Adrenal gland (tissue), 12 donors: ENCODE results near the gene TP53AIP1. TPM values are rescaled to one million over a fixed set of nuclear protein-coding genes. Genes with fewer than 3 reads are reported as not detected.

ENCODE experiments used
- DNase-seq, 7 donors: peaks; one replicate each; pipeline ENCODE4 v3.0.0-alpha.2; 2019 to 2020
- H3K27ac ChIP-seq, 5 donors: fragments of 200-600 bp; sonication (generic) in 4 of 5; 1 replicate in 3 of 5; 2 replicates in 2 of 5; pipeline versions ENCODE4 v1.5.1 to v1.8.0; 2016 to 2020; ENCODE audit warnings: mild to moderate bottlenecking in 1 of 5
- H3K27me3 ChIP-seq: fragments of 200-600 bp; 2 replicates; pipeline ENCODE4 v1.8.0; 2021
- H3K36me3 ChIP-seq, 2 donors: fragments of 200-600 bp; replicated peaks in 1 of 2; 1 replicate in 1 of 2; 2 replicates in 1 of 2; pipeline versions ENCODE4 v1.5.1 to v1.8.0; 2018 to 2022
- H3K4me1 ChIP-seq, 2 donors: fragments of 200-600 bp; replicated peaks in 1 of 2; 1 replicate in 1 of 2; 2 replicates in 1 of 2; pipeline versions ENCODE4 v1.5.1 to v1.8.0; 2018 to 2021
- H3K4me3 ChIP-seq, 4 donors: fragments of 200-600 bp; sonication (generic) in 3 of 4; one replicate each; pipeline ENCODE4 v1.5.1; 2016 to 2018
- H3K9me3 ChIP-seq, 3 donors: fragments of 200-600 bp; sonication (generic) in 1 of 3; replicated peaks in 1 of 3; 1 replicate in 2 of 3; 2 replicates in 1 of 3; pipeline versions ENCODE4 v1.5.1 to v1.8.0; 2016 to 2021
- POLR2A ChIP-seq, 2 donors: fragments of 450-650 bp; IDR thresholded peaks; one replicate each; pipeline ENCODE4 v1.6.1; 2017; ENCODE audit warnings: antibody characterized with exemption in 2 of 2, mild to moderate bottlenecking in 2 of 2, moderate library complexity in 1 of 2
- WGBS, 4 donors: extraction: QIAGEN DNeasy Blood & Tissue Kit in 2 of 4; methylation state at CpG; one replicate each; pipeline versions ENCODE4 v1.1.5 to v1.1.7; 2013 to 2017; 5-methylcytosine and 5-hydroxymethylcytosine counted together
- intact Hi-C, 2 donors: fragments of 100-400 bp; cut with DNase I; formaldehyde crosslinking; loops; one replicate each; pipeline versions ENCODE4 v1.14.1 to v1.15.0; 2022 to 2023
- polyA plus RNA-seq, 3 donors: library from polyadenylated mRNA; stranded (reverse); fragments of 200-250 nt in 2 of 3; fragments of 350-450 nt in 1 of 3; fragmentation: Illumina TruSeq in 1 of 3; extraction: RNeasy Lipid Tissue Mini Kit (QIAGEN cat#74804) in 1 of 3; gene quantifications; one replicate each; pipeline ENCODE4 v1.2.3, GENCODE V29; 2013 to 2014
- total RNA-seq, 9 donors: library from RNA; depleted of rRNA in 4 of 9; stranded (reverse); fragments of >200 nt in 4 of 9; fragments of 120-200 nt in 1 of 9; fragmentation: NEBNext Ultra II Directional in 1 of 9; extraction: Animal tissue kit (Norgen Biotek cat#: 25700) in 1 of 9; gene quantifications; one replicate each; pipeline versions ENCODE4 v1.1.0 to v1.2.4, GENCODE V29; 2013 to 2023
- TF ChIP-seq, protein P1 (sequence below), 6 experiments: fragments of 450-650 bp in 4 of 6; fragments of 200-600 bp in 2 of 6; sonication (generic) in 1 of 6; IDR thresholded peaks; 1 replicate in 5 of 6; 2 replicates in 1 of 6; pipeline versions ENCODE4 v1.5.1 to v1.8.0; 2016 to 2021; ENCODE audit warnings: antibody characterized with exemption in 6 of 6, mild to moderate bottlenecking in 2 of 6, moderate library complexity in 1 of 6
- donor health status: healthy with polysubstance abuse.
- donor health status: Bipolar disorder and iron deficiency.
- donor health status: DM: yes; HTN: yes; CAD: no.
- donor health status: DM: no; HTN: no; CAD: no.
- donor health status: DM: no; HTN: no; CAD: no.
- donor health status: DM: yes; HTN: yes; CAD: no.

The TP53AIP1 gene
- total and polyA plus RNA-seq, 12 donors = 0.11 to 1.7 (median 0.30) TPM; not detected in 2

- H3K36me3 ChIP-seq = peaks cover 0 to 27% of the 10 kb centered on the region in 2 donors
- DNase-seq = no peak
- intact Hi-C loops = no loop called here
- TF ChIP-seq, protein P1, sequence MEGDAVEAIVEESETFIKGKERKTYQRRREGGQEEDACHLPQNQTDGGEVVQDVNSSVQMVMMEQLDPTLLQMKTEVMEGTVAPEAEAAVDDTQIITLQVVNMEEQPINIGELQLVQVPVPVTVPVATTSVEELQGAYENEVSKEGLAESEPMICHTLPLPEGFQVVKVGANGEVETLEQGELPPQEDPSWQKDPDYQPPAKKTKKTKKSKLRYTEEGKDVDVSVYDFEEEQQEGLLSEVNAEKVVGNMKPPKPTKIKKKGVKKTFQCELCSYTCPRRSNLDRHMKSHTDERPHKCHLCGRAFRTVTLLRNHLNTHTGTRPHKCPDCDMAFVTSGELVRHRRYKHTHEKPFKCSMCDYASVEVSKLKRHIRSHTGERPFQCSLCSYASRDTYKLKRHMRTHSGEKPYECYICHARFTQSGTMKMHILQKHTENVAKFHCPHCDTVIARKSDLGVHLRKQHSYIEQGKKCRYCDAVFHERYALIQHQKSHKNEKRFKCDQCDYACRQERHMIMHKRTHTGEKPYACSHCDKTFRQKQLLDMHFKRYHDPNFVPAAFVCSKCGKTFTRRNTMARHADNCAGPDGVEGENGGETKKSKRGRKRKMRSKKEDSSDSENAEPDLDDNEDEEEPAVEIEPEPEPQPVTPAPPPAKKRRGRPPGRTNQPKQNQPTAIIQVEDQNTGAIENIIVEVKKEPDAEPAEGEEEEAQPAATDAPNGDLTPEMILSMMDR (IDR thresholded peaks at IDR 0.05) = no peak
- no peak for TF ChIP-seq POLR2A (IDR thresholded peaks at IDR 0.05)
- no peak overlapping the region for H3K4me3 ChIP-seq
- 97 to 100% (median 97%) methylated on average over 7 to 17 of the region's 17 CpGs for WGBS, 4 donors
- peaks cover 16 to 37% of the 10 kb centered on the region in 2 donors for H3K4me1 ChIP-seq
- no peaks in the 10 kb centered on the region for H3K27me3 ChIP-seq
- H3K9me3 ChIP-seq = no peaks in the 10 kb centered on the region
- H3K27ac ChIP-seq = no peak overlapping the region
Measured at GRCh38 chr11:128911239-128911638, 31.4 kb downstream of the TP53AIP1 start.

GRCh38 chr11:128910576-128910975 lies 32.1 kb downstream of the TP53AIP1 start:
- WGBS, 4 donors = 95 to 98% (median 96%) methylated on average over 3 of the region's 3 CpGs
- Histone ChIP-seq H3K27ac (no peak overlapping the region), H3K4me1 (peaks cover 16 to 43% of the 10 kb centered on the region in 2 donors), H3K27me3 (no peaks in the 10 kb centered on the region), H3K36me3 (peaks cover 0 to 26% of the 10 kb centered on the region in 2 donors), H3K9me3 (no peaks in the 10 kb centered on the region), H3K4me3 (no peak overlapping the region)
- intact Hi-C loops = no loop called here
- no peak for DNase-seq
- no peak for TF ChIP-seq POLR2A (IDR thresholded peaks at IDR 0.05)
- TF ChIP-seq, protein P1 (IDR thresholded peaks at IDR 0.05) = no peak

DNA sequence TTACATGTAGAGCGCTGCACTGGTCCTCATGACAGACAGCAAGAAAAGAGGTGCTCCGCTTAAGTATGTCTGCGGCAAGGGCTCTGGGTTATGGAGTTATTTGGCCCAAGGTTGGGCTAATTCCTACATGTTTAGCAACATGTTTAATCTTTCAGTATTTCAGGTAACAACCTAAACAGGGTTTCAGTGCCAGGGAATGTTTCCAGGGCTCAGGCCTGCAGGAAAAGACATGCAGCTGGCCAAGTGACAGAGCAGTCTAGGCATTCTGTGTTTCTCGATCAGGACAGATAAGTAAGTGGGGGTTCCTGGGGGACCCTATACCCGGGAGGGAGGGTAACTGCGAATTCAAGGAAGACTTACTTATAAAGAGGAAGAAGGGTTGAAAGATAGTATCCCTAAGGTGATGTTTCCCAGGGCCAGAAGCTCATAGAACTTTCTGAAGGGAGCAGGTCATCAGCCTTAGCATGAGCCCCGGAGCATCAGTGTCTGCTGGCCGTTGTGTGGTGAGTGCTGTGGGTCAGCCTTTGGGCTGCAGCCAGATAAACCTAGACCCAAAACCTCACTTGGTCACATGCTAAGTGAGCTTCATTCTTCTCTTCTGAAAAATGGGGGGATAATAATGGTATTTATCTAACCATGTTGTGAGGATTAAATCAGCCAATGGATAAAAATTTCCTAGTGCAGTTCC lies 33.1 kb downstream of the TP53AIP1 start:
- 76 to 81% (median 79%) methylated on average over 8 of the region's 8 CpGs for WGBS, 4 donors
- intact Hi-C loops = no loop called here
- Histone ChIP-seq H3K9me3 (no peaks in the 10 kb centered on the region), H3K4me3 (no peak overlapping the region), H3K36me3 (peaks cover 0 to 22% of the 10 kb centered on the region in 2 donors), H3K27ac (peak overlapping the region in 3 of 5 donors; percentile 21 to 84 (median 51)), H3K27me3 (no peaks in the 10 kb centered on the region), H3K4me1 (peaks cover 25 to 52% of the 10 kb centered on the region in 2 donors)
- TF ChIP-seq POLR2A (IDR thresholded peaks at IDR 0.05) = no peak
- TF ChIP-seq, protein P1 (IDR thresholded peaks at IDR 0.05) = no peak
- no peak for DNase-seq

DNA sequence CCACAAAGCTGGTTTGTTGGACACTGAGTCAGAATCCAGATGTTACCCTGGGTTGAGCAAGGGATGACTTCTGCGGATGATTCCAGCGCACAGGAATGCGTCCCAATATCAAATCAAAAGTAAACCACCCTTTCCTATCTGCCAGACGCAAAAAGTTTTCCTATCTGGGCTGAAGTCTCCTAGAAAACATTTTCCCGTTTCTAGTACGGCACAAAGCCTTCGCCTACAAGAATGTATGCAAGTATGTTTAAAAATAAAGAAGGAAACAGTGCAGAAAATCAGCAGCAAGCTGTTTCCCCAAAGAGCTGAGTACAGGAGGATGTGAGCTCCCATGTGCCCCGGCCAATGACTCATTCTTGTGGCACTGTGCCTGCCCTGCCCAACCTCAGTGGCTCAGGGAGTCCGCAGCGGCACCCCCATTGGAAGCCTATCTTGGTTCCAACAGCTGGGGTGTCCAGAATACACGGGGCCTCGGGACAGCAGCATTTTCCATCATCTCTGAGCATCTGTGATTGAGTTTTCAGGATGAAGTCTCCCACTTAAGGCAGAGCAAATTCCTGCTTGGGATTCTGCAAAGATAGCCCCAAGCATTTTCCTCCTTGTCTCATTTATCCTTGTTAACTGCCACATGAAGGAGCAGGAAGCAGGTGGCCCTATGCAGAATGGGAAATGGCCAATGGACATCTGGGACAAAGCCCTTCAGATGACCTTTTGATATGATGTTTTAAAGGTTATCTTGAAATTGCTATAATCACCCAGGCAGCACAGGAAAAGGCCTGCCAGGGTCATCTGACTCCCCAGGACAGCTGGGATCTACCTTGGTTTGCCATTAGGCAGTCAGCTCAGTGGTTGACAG lies 34.1 kb downstream of the TP53AIP1 start:
- H3K27me3 ChIP-seq = no peaks in the 10 kb centered on the region
- intact Hi-C loops = no loop called here
- H3K4me3 ChIP-seq = peak overlapping the region in 1 of 4 donors; percentile 17
- peak in 1 of 2 donors; percentile 6 for TF ChIP-seq POLR2A (IDR thresholded peaks at IDR 0.05)
- TF ChIP-seq, protein P1 (IDR thresholded peaks at IDR 0.05) = no peak
- peaks cover 30 to 62% of the 10 kb centered on the region in 2 donors for H3K4me1 ChIP-seq
- peak; percentile 83 to 93 (median 88) for DNase-seq
- H3K27ac ChIP-seq = peak overlapping the region in 4 of 5 donors; percentile 8 to 84 (median 36)
- H3K9me3 ChIP-seq = no peaks in the 10 kb centered on the region
- H3K36me3 ChIP-seq = peaks cover 0 to 18% of the 10 kb centered on the region in 2 donors
- WGBS, 4 donors = 18 to 21% (median 19%) methylated on average over 12 of the region's 12 CpGs
